ENCODE results near the gene CPN2. TPM values are rescaled to one million over a fixed set of nuclear protein-coding genes. Genes with fewer than 3 reads are reported as not detected.

CPN2 gene
- total and polyA plus RNA-seq, 11 donors = 0.14 to 6.0 (median 0.72) TPM

DNA sequence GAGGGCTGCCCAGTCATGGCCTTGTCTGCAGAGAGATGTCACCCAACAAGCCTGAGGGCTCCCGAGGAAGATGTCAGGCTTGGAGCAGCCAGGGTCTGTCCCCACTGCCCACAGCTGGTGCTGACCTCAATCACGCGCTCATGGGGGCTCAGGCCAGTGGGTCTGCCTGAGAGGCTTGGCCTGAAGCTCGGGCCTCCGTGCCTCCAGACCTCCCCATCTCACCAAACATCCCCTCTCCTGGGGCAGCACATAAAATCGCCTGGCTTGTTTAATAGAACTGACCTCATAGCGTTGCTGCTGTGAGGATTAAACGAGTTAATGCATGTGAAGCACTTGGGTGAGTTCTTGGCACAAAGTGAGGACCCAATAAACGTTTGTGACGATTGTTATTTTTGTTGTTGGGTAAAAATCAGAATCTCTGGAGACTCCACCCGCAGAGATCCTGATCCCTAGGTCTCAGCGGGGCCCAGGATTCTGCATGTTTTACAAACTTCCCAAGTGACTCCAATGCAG is 14.9 kb upstream of the CPN2 start:
- H3K9me3 ChIP-seq = no peaks in the 10 kb centered on the region
- H3K27ac ChIP-seq = no peak overlapping the region
- intact Hi-C loops (cut with DNase I) = no loop called here
- peaks cover 0 to 14% (median 0%) of the 10 kb centered on the region in 9 donors for H3K27me3 ChIP-seq
- WGBS, 4 donors = 81 to 94% (median 88%) methylated on average over 12 of the region's 12 CpGs
- no peaks in the 10 kb centered on the region for H3K36me3 ChIP-seq
- peaks cover 0 to 24% (median 9%) of the 10 kb centered on the region in 12 donors for H3K4me1 ChIP-seq
- no peak overlapping the region for H3K4me3 ChIP-seq
- ATAC-seq (no peak), DNase-seq (no peak)
- no peak for TF ChIP-seq CTCF (IDR thresholded peaks at IDR 0.05)
- no peak for TF ChIP-seq POLR2A (IDR thresholded peaks at IDR 0.05)

- TF ChIP-seq CTCF (IDR thresholded peaks at IDR 0.05) (no peak), POLR2A (IDR thresholded peaks at IDR 0.05) (no peak)
- no peak for ATAC-seq
- WGBS, 4 donors = 79 to 93% (median 92%) methylated on average over 4 to 6 of the region's 6 CpGs
- no peaks in the 10 kb centered on the region for H3K9me3 ChIP-seq
- H3K27ac ChIP-seq = no peak overlapping the region
- intact Hi-C loops (cut with DNase I) = no loop called here
- peaks cover 0 to 11% (median 0%) of the 10 kb centered on the region in 9 donors for H3K27me3 ChIP-seq
- peaks cover 0 to 24% (median 9%) of the 10 kb centered on the region in 12 donors for H3K4me1 ChIP-seq
- no peak for DNase-seq
- no peak overlapping the region for H3K4me3 ChIP-seq
- no peaks in the 10 kb centered on the region for H3K36me3 ChIP-seq
Measured at GRCh38 chr3:194365526-194365925, 14.4 kb upstream of the CPN2 start.

- TF ChIP-seq POLR2A (IDR thresholded peaks at IDR 0.05) (no peak), CTCF (IDR thresholded peaks at IDR 0.05) (no peak)
- Histone ChIP-seq H3K4me1 (peaks cover 0 to 24% (median 9%) of the 10 kb centered on the region in 12 donors), H3K36me3 (no peaks in the 10 kb centered on the region), H3K27me3 (peaks cover 0 to 8% (median 0%) of the 10 kb centered on the region in 9 donors), H3K9me3 (no peaks in the 10 kb centered on the region), H3K4me3 (no peak overlapping the region), H3K27ac (no peak overlapping the region)
- WGBS, 4 donors = 43 to 71% (median 65%) methylated on average over 16 to 20 of the region's 20 CpGs
- peak in 2 of 5 donors; percentile 27 to 39 for DNase-seq
- peak; percentile 15 to 52 (median 32) for ATAC-seq
- intact Hi-C loops (cut with DNase I) = no loop called here
Measured at GRCh38 chr3:194364652-194365434, 13.7 kb upstream of the CPN2 start.

GRCh38 chr3:194364314-194364651 is 13.2 kb upstream of the CPN2 start:
- no peaks in the 10 kb centered on the region for H3K36me3 ChIP-seq
- intact Hi-C loops (cut with DNase I) = no loop called here
- no peak for DNase-seq
- no peak overlapping the region for H3K4me3 ChIP-seq
- peaks cover 0 to 5% (median 0%) of the 10 kb centered on the region in 9 donors for H3K27me3 ChIP-seq
- 56 to 80% (median 77%) methylated on average over 3 of the region's 3 CpGs for WGBS, 4 donors
- no peaks in the 10 kb centered on the region for H3K9me3 ChIP-seq
- peaks cover 0 to 20% (median 9%) of the 10 kb centered on the region in 12 donors for H3K4me1 ChIP-seq
- ATAC-seq = no peak
- TF ChIP-seq POLR2A (IDR thresholded peaks at IDR 0.05) (no peak), CTCF (IDR thresholded peaks at IDR 0.05) (no peak)
- H3K27ac ChIP-seq = no peak overlapping the region

All from heart left ventricle (tissue), 16 donors.